K562 (cell line): ENCODE data around the gene ESR2. TPM values are rescaled to one million over a fixed set of nuclear protein-coding genes. Genes with fewer than 3 reads are reported as not detected.
A peak's percentile ranks its signal among the peaks of the same experiment; 100 is the strongest.
"Not testable (repeated sequence)": the region's sequence is repeated elsewhere in the genome, so short reads cannot be mapped to it uniquely, and the experiment has no call there.

Source experiments
- ATAC-seq: fragments of 200-7000 bp; cut with Tn5 transposase; 3 replicates; pipeline ENCODE4 v1.9.1; 2020; ENCODE audit warnings: moderate library complexity
- BruUV-seq: library from RNA; stranded (reverse); fragments of 400-500 nt; replicated peaks from 2 replicates; lab custom pipeline; 2021; lab: Mats Ljungman, UMichigan
- CTCF ChIA-PET: fragments of 300-600 bp; formaldehyde crosslinking; extraction: SDS; loops from one replicate; lab custom pipeline; 2021; ENCODE audit warnings: low intra/inter-chr PET ratio; lab: Yijun Ruan, JAX
- POLR2A ChIA-PET: fragments of 300-600, 350-650 bp; sonication (Branson Sonifier 250); formaldehyde crosslinking; extraction: SDS; loops from one replicate; lab custom pipeline; 2021; ENCODE audit warnings: antibody characterized with exemption, inconsistent platforms; lab: Yijun Ruan, JAX
- DNase-seq, 4 experiments: peaks; one replicate each; pipeline versions ENCODE4 v3.0.0 to v3.0.0-alpha.2; 2011 to 2018; ENCODE audit warnings: low spot score in 3 of 4, mixed read lengths in 3 of 4; ENCODE audit errors: extremely low read depth in 1 of 4
- FAIRE-seq: peaks from 2 replicates; lab custom pipeline; 2011; peaks lifted over from hg19 to GRCh38; lab: Jason Lieb, UNC
- H2AFZ ChIP-seq: 2 replicates; pipeline ENCODE4 v1.6.0; 2011; ENCODE audit warnings: low read depth, low read length, control low read depth, inconsistent platforms
- H3K27ac ChIP-seq: fragments of 200-600 bp; 3 replicates; pipeline ENCODE4 v1.8.0; 2011; ENCODE audit warnings: low read depth, mild to moderate bottlenecking, control low read depth, inconsistent platforms, low read length, moderate library complexity, mixed read lengths; ENCODE audit errors: extremely low read depth
- H3K27me3 ChIP-seq, 2 experiments: fragments of 300-600 bp in 1 of 2; 2 replicates in 1 of 2; 3 replicates in 1 of 2; pipeline versions ENCODE4 v1.6.0 to v1.8.0; 2011; ENCODE audit warnings: inconsistent platforms in 2 of 2, low read length in 2 of 2, mild to moderate bottlenecking in 1 of 2, mixed read lengths in 1 of 2, moderate library complexity in 1 of 2; ENCODE audit not compliant: control insufficient read depth in 2 of 2, insufficient read depth in 2 of 2
- H3K36me3 ChIP-seq: fragments of 300-600 bp; 3 replicates; pipeline ENCODE4 v1.8.0; 2011; ENCODE audit warnings: mild to moderate bottlenecking, low read length, inconsistent platforms; ENCODE audit not compliant: control insufficient read depth, insufficient read depth
- H3K4me1 ChIP-seq, 2 experiments: fragments of 200-600 bp in 1 of 2; replicated peaks in 1 of 2; 2 replicates in 1 of 2; 3 replicates in 1 of 2; pipeline versions ENCODE4 v1.5.1 to v1.8.0; 2011; ENCODE audit warnings: inconsistent platforms in 2 of 2, low read length in 2 of 2, mild to moderate bottlenecking in 1 of 2, mixed read lengths in 1 of 2, moderate library complexity in 1 of 2; ENCODE audit not compliant: control insufficient read depth in 2 of 2, insufficient read depth in 2 of 2
- H3K4me2 ChIP-seq: 2 replicates; pipeline ENCODE4 v1.6.1; 2011; ENCODE audit warnings: low read length, control low read depth, inconsistent platforms, mixed read lengths; ENCODE audit not compliant: insufficient read depth
- H3K4me3 ChIP-seq: fragments of 200-600 bp; sonication (generic), shearing (Covaris generic); 2 replicates; pipeline ENCODE4 v1.5.1; 2016; ENCODE audit warnings: control low read depth, inconsistent platforms
- H3K79me2 ChIP-seq: fragments of 200-600 bp; 3 replicates; pipeline ENCODE4 v1.8.0; 2011; ENCODE audit warnings: low read length, inconsistent platforms; ENCODE audit not compliant: control insufficient read depth, insufficient read depth
- H3K9ac ChIP-seq, 2 experiments: 2 replicates each; pipeline versions ENCODE4 v1.6.0 to v1.6.1; 2011; ENCODE audit warnings: low read depth in 2 of 2, low read length in 2 of 2, control low read depth in 1 of 2, inconsistent platforms in 1 of 2, mild to moderate bottlenecking in 1 of 2, mixed read lengths in 1 of 2; ENCODE audit not compliant: insufficient read depth in 1 of 2
- H3K9me1 ChIP-seq: one replicate; pipeline ENCODE4 v1.6.0; 2011; ENCODE audit warnings: inconsistent platforms, mild to moderate bottlenecking, low read length, moderate library complexity; ENCODE audit not compliant: control insufficient read depth, insufficient read depth
- H3K9me3 ChIP-seq: replicated peaks from 2 replicates; pipeline ENCODE4 v1.5.1; 2011; ENCODE audit warnings: low read depth, low read length, inconsistent platforms; ENCODE audit not compliant: control insufficient read depth, insufficient read depth
- H4K20me1 ChIP-seq: replicated peaks from 2 replicates; pipeline ENCODE4 v1.6.1; 2011; ENCODE audit warnings: low read length, inconsistent platforms, mixed read lengths; ENCODE audit not compliant: control insufficient read depth, insufficient read depth
- BRCA1 ChIP-seq, 2 experiments: fragments of 450-650 bp in 1 of 2; sonication (generic) in 1 of 2; formaldehyde crosslinking in 1 of 2; IDR thresholded peaks; 2 replicates each; pipeline versions ENCODE4 v1.5.0 to v1.6.1; 2017 to 2020; ENCODE audit warnings: mild to moderate bottlenecking in 1 of 2, missing genetic modification reagents in 1 of 2
- BRD9 ChIP-seq: fragments of 450-650 bp; IDR thresholded peaks from 2 replicates; pipeline ENCODE4 v1.6.1; 2018; ENCODE audit warnings: low read depth; ENCODE audit not compliant: partially characterized antibody
- CSDE1 ChIP-seq, 2 experiments: fragments of 450-650 bp; IDR thresholded peaks; 2 replicates each; pipeline ENCODE4 v1.6.1; 2016; ENCODE audit warnings: mild to moderate bottlenecking in 1 of 2
- ILK ChIP-seq: fragments of 450-650 bp; IDR thresholded peaks from 2 replicates; pipeline ENCODE4 v1.6.1; 2016; ENCODE audit warnings: missing genetic modification characterization, low read depth, mild to moderate bottlenecking, missing compliant biosample characterization, moderate library complexity, borderline replicate concordance
- JUND ChIP-seq, 2 experiments: IDR thresholded peaks; 2 replicates in 1 of 2; 3 replicates in 1 of 2; pipeline ENCODE4 v1.6.1; 2011; ENCODE audit warnings: borderline replicate concordance in 2 of 2, low read depth in 2 of 2, low read length in 2 of 2, improper control_type of control experiment in 1 of 2, missing biosample characterization in 1 of 2, missing genetic modification characterization in 1 of 2, missing genetic modification reagents in 1 of 2
- NFE2 ChIP-seq: IDR thresholded peaks from 2 replicates; pipeline ENCODE4 v1.6.1; 2014; ENCODE audit warnings: antibody characterized with exemption, low read depth
- PHB ChIP-seq: fragments of 250-450 bp; sonication (Bioruptor Pico); IDR thresholded peaks from 2 replicates; pipeline ENCODE4 v1.5.0; 2021
- PRPF4 ChIP-seq: fragments of 200-400 bp; formaldehyde crosslinking; IDR thresholded peaks from one replicate; pipeline ENCODE4 v1.6.1; 2017; ENCODE audit warnings: low read length, low read depth, mild to moderate bottlenecking; ENCODE audit not compliant: insufficient read depth, poor library complexity, severe bottlenecking
- PYGO2 ChIP-seq: fragments of 450-650 bp; IDR thresholded peaks from 2 replicates; pipeline ENCODE4 v1.6.1; 2016; ENCODE audit warnings: mild to moderate bottlenecking, missing genetic modification characterization, moderate library complexity, missing compliant biosample characterization
- SRSF1 ChIP-seq: fragments of 200-400 bp; formaldehyde crosslinking; IDR thresholded peaks from 2 replicates; pipeline ENCODE4 v1.6.1; 2017; ENCODE audit warnings: mild to moderate bottlenecking, low read depth, low read length, moderate library complexity
- ZC3H8 ChIP-seq: fragments of 450-650 bp; IDR thresholded peaks from 2 replicates; pipeline ENCODE4 v1.6.1; 2017
- ZNF121 ChIP-seq: sonication (generic); formaldehyde crosslinking; conservative IDR thresholded peaks from 2 replicates; pipeline ENCODE4 v1.8.0; 2022; ENCODE audit warnings: missing genetic modification reagents
- ZNF140 ChIP-seq: fragments of 250-450 bp; sonication (Bioruptor Pico); IDR thresholded peaks from 2 replicates; pipeline ENCODE4 v1.8.0; 2021; ENCODE audit warnings: moderate library complexity, mild to moderate bottlenecking, inconsistent platforms
- ZNF24 ChIP-seq: fragments of 450-650 bp; IDR thresholded peaks from 2 replicates; pipeline ENCODE4 v1.6.1; 2016
- ZNF444 ChIP-seq: fragments of 250-450 bp; sonication (Bioruptor Pico); IDR thresholded peaks from 2 replicates; pipeline ENCODE4 v1.4.0; 2020; ENCODE audit warnings: mild to moderate bottlenecking, moderate library complexity
- ZNF707 ChIP-seq: fragments of 250-450 bp; sonication (Bioruptor Pico); conservative IDR thresholded peaks from 2 replicates; pipeline ENCODE4 v1.8.0; 2022; ENCODE audit warnings: inconsistent platforms, mild to moderate bottlenecking, moderate library complexity
- WGBS: fragments of 100-300 bp; shearing (Covaris generic); methylation state at CpG from one replicate; pipeline ENCODE4 v1.1.6; 2016; ENCODE audit warnings: low coverage, mixed read lengths; ENCODE audit not compliant: insufficient coverage; ENCODE audit errors: missing lambda C conversion rate; 5-methylcytosine and 5-hydroxymethylcytosine counted together
- in situ Hi-C: fragments of 300-500 bp; cut with MboI; formaldehyde crosslinking; loops from 4 replicates; pipeline ENCODE4 v1.15.0; 2018; ENCODE audit warnings: inconsistent platforms, mixed read lengths
- intact Hi-C: fragments of 100-400 bp; cut with micrococcal nuclease; formaldehyde crosslinking; loops from 2 replicates; pipeline ENCODE4 v1.14.2; 2022
- polyA plus RNA-seq, 8 experiments: library from polyadenylated mRNA; depleted of rRNA in 4 of 8; stranded (reverse) in 5 of 8; unstranded in 3 of 8; fragments of >200 nt; fragmentation: Nextera tagmentation in 2 of 8; fragmentation: Illumina TruSeq in 1 of 8; extraction: Ambion mirVana in 2 of 8; extraction: Trizol in 1 of 8; gene quantifications; 2 replicates each; pipeline versions ENCODE4 v1.2.1 to v1.2.3, GENCODE V29; 2011 to 2014; ENCODE audit warnings: inconsistent platforms in 1 of 8, missing spikeins in 1 of 8
- total RNA-seq, 7 experiments: library from RNA; depleted of rRNA in 6 of 7; stranded (reverse); fragments of >200 nt in 6 of 7; fragmentation: Illumina TruSeq in 2 of 7; extraction: Trizol in 2 of 7; gene quantifications; 2 replicates each; pipeline versions ENCODE4 v1.2.1 to v1.2.3, GENCODE V29; 2011 to 2021; ENCODE audit warnings: low replicate concordance in 1 of 7
- TF ChIP-seq, protein P1 (sequence below), 2 experiments: fragments of 450-650 bp in 1 of 2; sonication (generic) in 1 of 2; formaldehyde crosslinking; conservative IDR thresholded peaks; 2 replicates each; pipeline versions ENCODE4 v1.4.0 to v1.8.1; 2020 to 2022; ENCODE audit warnings: mild to moderate bottlenecking in 1 of 2, missing genetic modification reagents in 1 of 2

ESR2 gene
- total and polyA plus RNA-seq, 9 of the 15 experiments (the other 6 are each of a cell fraction or from before 2014, with no cell fraction given) = 0.07 to 3.8 (median 2.0) TPM

DNA sequence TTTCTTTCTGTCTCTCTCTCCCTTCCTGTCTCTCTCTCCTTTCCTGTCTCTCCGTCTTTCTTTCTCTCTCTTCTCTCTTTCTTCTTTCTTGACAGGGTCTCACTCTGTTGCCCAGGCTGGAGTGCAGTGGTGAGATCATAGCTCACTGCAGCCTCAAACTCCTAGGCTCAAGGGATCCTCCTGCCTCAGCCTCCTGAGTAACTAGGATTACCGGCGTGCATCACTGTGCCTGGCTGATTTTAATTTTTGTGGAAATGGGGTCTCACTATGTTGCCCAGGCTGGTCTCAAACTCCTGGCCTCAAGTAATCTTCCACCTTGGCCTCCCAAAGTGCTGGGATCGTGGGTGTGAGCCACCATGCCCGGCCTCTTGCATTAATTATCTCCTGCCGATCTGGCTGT, 83.3 kb downstream of the ESR2 start:
- H3K9ac ChIP-seq, H3K27ac ChIP-seq, H3K4me1 ChIP-seq, H3K9me1 ChIP-seq, DNase-seq, H3K9me3 ChIP-seq, H4K20me1 ChIP-seq, H3K27me3 ChIP-seq, H3K79me2 ChIP-seq, CTCF ChIA-PET, H3K36me3 ChIP-seq, H2AFZ ChIP-seq, H3K4me2 ChIP-seq, FAIRE-seq, H3K4me3 ChIP-seq, in situ Hi-C loops, intact Hi-C loops, ATAC-seq, BruUV-seq: not testable (repeated sequence)
- TF ChIP-seq ZNF121 = peak; percentile 62; the same call in 1 of the 2 replicates
- 20% methylated on average over 2 of the region's 6 CpGs for WGBS
- POLR2A ChIA-PET = interaction anchor here (1.4 kb wide), 1 partner anchor 96 kb away, joined by 3 read pairs; no protein-coding TSS in a partner anchor

DNA sequence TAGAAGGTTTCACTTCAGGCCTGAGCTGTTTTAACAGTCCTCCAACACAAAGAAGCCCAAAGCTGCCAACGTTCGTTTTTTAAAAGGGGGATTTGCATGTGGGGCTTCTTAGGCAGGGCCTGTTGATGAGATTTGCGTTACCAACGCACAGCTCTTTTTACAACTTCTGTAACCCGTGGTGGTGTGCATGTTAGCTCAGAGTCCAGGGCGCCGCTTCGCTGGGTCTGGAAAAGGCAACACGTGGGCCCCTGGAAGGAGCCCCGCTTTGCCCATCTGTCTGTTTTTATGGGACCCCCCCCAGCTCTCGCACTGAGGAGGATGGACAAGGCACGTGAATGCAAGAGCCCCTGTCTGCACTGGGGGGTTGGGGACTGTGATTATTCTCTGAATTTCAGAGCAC, 84.0 kb downstream of the ESR2 start:
- no peaks in the 10 kb centered on the region for H3K36me3 ChIP-seq
- intact Hi-C loops (no loop called here), in situ Hi-C loops (no loop called here)
- H3K9me1 ChIP-seq = no peaks in the 10 kb centered on the region
- H3K4me1 ChIP-seq = peaks cover 0 to 7% of the 10 kb centered on the region in 2 experiments; a peak in 2 of 5 replicates
- ChIA-PET POLR2A (interaction anchor here (1.4 kb wide), 2 partner anchors 13 to 97 kb away, joined by 3 read pairs; no protein-coding TSS in a partner anchor), CTCF (no interaction called here)
- H3K79me2 ChIP-seq = no peaks in the 10 kb centered on the region
- H3K4me2 ChIP-seq = no peak overlapping the region
- ATAC-seq (no peak), FAIRE-seq (no peak), DNase-seq (no peak)
- H4K20me1 ChIP-seq = no peaks in the 10 kb centered on the region
- no peaks in the 10 kb centered on the region for H3K27me3 ChIP-seq
- H3K9ac ChIP-seq = no peak overlapping the region
- 53% methylated on average over 12 of the region's 12 CpGs for WGBS
- H3K9me3 ChIP-seq = no peaks in the 10 kb centered on the region
- BruUV-seq = no TSS peak
- no peak overlapping the region for H3K4me3 ChIP-seq
- no peak overlapping the region for H2AFZ ChIP-seq
- no peak overlapping the region for H3K27ac ChIP-seq
- TF ChIP-seq PHB (CRISPR knock-in tag) = no peak
- TF ChIP-seq JUND (IDR thresholded peaks at IDR 0.05; ENCODE audit: borderline replicate concordance, low read depth, low read length) = no peak
- TF ChIP-seq JUND (tag; IDR thresholded peaks at IDR 0.05; ENCODE audit: borderline replicate concordance, low read depth, low read length) = no peak
- no peak for TF ChIP-seq ZNF140
- no peak for TF ChIP-seq ZNF707 (CRISPR knock-in tag)
- TF ChIP-seq NFE2 = no peak
- no peak for TF ChIP-seq ILK (tag)
- no peak for TF ChIP-seq BRCA1 (IDR thresholded peaks at IDR 0.05)
- no peak for TF ChIP-seq BRCA1 (CRISPR knock-in tag; IDR thresholded peaks at IDR 0.05)
- no peak for TF ChIP-seq CSDE1 (IDR thresholded peaks at IDR 0.05)
- no peak for TF ChIP-seq BRD9
- TF ChIP-seq PRPF4 = no peak
- no peak for TF ChIP-seq SRSF1
- TF ChIP-seq ZNF444 (CRISPR knock-in tag) = no peak
- TF ChIP-seq ZNF24 = no peak
- TF ChIP-seq, protein P1, sequence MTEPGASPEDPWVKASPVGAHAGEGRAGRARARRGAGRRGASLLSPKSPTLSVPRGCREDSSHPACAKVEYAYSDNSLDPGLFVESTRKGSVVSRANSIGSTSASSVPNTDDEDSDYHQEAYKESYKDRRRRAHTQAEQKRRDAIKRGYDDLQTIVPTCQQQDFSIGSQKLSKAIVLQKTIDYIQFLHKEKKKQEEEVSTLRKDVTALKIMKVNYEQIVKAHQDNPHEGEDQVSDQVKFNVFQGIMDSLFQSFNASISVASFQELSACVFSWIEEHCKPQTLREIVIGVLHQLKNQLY (CRISPR knock-in tag; conservative IDR thresholded peaks at IDR 0.05) = no peak
- TF ChIP-seq PYGO2 (tag) = no peak
- no peak for TF ChIP-seq ZC3H8
